ENCODE measurements around the gene SUGCT.
A peak's percentile ranks its signal among the peaks of the same experiment; 100 is the strongest.
"Not testable (repeated sequence)": the region's sequence is repeated elsewhere in the genome, so short reads cannot be mapped to it uniquely, and the experiment has no call there.

SUGCT gene

GRCh38 chr7:40586197-40586596 is 451.4 kb downstream of the SUGCT start:
- no peak for DNase-seq

- no peak for DNase-seq
Measured at GRCh38 chr7:40587419-40587818, 452.6 kb downstream of the SUGCT start.

DNA sequence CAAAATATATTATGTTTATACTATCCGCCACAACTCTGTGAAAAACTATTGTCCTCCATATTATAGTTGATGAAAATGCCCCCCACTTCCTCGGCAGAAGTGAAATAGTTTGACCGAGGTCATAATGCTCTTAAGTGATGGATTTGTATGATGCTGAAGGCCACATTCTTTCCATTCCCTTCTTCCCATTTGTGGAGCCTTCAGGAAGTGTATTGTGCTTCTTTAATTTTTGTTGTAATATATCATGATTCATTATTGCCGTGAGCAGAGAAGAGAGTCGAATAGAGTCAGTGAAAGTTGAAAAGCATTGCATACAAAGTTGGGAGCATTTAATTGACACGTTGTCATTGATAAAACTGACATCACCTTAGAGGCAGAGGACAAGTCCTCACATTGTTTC is 460.3 kb downstream of the SUGCT start:
- no peak for DNase-seq

DNA sequence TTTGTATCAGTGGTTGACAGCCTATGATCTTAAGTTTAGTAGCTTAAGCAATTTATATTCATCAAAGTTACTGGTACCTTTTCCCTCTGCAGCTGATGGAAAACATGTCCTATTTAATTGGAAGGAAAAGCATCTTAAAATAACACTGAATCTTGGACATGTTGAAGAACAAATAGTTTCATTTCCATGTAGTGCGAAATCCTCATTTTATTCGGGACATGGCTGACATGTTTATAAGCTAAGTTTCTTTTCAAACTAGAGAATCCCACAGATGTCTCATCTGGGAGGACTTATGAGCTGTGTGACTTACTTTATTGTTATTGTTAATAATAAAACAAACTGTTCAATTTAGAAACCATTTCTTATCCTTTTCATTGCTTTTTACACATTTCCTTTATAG is 461.0 kb downstream of the SUGCT start:
- no peak for DNase-seq

DNA sequence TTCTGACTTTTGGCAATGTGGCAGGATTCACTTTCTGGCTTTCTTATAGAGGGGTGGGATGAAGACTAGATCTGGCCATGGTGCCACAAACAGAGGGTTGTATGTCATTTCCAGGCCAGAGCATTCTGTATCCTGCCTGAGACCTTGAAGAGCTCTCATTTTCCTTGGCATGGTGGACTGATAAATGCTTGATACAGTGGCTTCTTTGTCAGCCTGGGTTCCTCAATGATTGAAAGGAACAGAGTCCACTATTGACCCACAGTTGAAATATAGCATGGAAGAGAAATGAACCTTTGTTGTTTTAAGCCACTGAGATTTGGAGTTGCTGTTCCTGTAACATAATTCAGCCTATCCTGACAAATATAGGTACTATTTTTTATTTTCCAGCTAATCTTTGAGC is 462.7 kb downstream of the SUGCT start:
- DNase-seq, result no peak

- no peak for DNase-seq
Measured at GRCh38 chr7:40598915-40599314, 464.1 kb downstream of the SUGCT start.

DNA sequence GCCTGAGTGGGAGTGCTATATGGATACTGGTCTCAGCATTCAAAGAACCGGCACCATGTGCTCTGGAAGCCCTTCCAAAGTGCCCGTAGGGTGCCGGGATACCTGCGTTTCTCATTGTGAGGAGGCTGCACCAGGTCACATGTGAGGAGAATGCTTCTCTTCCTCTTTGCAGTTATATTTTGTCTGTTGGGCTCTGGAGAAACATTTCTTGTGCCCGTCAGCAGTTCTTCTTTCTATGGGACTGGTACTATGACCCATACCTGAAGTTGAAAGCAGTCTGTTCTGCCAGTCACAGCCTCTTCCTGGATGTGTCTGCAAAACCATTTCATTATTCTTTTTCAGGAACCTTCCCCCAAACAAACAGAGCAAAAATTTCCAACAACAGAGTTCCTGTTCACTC is 465.0 kb downstream of the SUGCT start:
- DNase-seq, result no peak

GRCh38 chr7:40602351-40602750 is 467.5 kb downstream of the SUGCT start:
- not testable (repeated sequence) for DNase-seq

GRCh38 chr7:40604601-40605438 is 470.0 kb downstream of the SUGCT start:
- DNase-seq, result peak; percentile 6 to 7

DNA sequence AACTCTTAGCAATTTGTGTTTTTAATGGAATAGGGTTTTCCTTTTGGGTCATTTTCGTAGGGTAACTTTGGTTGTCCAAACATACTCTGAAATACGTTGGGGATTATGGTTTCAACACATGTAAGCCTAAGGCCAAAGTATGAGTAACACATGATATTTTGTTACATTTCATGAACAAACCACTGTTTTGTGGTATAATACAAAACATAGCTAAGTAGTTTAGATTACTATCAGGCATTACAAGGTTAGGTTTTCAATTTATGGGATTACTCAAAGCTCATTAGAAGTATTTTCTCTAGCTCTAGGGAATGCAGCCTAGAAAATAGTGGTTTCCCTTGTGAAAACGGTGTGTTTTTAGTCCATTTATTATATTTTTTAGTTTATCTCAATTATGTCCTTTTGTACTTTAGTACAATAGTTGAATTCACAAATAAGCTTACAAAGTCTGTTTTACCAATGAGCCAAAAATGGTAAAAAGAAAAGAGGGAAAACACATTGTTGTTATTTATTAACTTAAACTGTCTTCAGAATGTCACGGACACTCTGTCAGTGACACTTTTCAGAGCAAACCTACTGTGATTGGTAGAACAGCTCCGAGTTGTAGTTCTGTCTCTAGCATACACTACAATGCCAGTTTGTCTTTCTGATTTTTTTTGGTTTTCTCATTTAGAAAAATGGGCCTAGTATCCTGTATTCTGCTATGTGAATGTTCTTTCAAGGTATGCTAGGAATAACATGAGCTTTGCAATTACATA is 473.7 kb downstream of the SUGCT start:
- no peak for DNase-seq

GRCh38 chr7:40610461-40610860 is 475.7 kb downstream of the SUGCT start:
- no peak for DNase-seq

DNA sequence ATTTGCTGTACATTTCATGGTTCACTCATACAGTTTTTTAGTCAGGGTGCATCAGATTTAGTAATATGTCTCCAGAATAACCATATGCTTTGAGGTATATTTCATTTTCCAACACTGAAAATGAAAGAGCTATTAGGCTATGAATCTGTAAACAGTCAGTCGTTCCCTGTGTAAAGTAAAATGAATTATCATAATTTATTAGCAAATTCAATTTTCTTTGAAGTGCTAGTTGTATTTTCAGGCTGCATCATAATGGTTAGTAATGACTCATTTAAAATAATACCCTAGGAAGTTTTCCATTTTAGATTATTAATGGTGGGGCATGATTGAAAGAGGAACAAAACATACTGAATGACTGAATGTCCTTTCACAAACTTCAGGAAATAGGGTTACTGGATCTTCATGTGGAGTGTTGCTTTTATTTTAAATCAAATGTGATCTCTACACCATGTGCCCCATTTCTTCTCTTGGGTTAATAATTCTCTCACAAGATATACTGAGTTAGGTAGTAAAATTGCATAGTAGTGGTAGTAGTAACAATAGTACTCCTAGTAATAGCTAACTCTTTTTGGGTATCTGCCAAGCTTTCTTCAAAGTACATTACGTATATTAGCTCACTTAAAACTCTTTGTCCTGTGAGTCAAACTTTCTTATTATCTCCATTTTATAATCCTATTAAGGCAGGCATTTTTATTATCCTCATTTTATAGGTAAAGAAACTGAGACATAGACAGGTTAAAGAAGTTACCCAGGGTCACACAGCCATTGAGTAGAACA is 476.5 kb downstream of the SUGCT start:
- no peak for DNase-seq

DNA sequence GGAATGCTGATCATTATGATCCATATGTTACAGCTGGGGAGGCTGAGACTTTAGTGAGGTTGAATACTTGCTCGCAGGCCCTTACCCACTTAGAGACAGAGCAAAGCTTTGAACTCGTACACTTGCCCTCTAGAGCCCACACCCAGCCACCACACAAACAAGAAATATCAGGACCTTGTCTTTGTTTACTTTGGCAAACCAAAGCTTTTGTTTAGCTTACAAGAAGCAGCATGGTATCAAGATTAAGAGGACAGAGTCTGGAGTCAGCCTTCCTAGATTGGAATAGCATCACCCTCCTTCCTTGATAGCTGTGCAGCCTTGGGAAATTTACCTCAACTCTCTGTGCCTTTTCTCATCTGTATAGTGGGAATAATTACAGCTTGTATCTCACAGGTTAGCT is 477.5 kb downstream of the SUGCT start:
- no peak for DNase-seq

GRCh38 chr7:40619647-40620046 is 484.8 kb downstream of the SUGCT start:
- DNase-seq, result no peak

DNA sequence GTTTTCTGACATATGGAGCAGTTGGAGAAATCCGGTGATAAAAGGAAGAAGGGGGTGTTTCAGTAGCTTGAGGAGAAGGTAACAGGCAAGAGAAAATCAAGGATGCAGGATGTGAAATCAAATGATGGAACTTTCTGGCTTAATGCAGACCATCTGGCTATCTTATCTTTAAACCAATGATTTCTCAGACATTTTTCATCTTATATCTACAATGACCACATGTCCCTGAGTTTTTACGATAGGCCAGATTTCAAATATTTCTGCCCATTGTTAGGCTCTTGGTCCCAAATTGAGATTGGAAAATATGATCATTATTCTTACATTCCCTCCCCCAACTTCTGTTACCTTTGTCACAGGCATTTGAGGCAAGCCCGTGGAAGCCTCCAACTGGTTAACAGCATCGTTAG is 486.8 kb downstream of the SUGCT start:
- DNase-seq, result no peak

DNA sequence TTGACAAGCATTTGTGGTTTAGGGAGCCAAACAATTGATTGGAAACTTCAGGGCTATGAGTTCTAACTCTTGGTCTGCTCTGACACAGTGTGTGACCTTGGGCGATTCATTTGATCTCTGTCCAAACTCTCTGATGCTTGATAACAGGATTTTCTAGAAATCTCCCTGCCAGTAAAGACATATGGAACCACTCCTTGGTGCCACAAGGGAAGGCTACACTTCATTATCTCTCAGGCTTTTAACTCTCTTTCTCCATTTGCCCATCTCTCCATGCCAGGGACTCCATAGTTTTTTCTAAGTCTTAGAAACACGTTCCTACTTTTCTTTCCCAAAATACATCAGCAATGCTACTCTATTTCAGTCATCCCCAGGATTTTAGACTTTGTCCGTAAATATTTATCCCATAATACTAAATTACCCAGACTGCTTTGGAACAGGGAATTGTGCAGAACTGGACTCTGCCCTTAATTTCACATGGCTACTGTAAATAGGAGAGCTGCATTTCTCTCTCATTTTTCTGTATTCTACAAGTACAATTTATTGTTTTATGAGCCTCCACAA is 488.2 kb downstream of the SUGCT start:
- no peak for DNase-seq

GRCh38 chr7:40623863-40624262 is 489.1 kb downstream of the SUGCT start:
- no peak for DNase-seq

DNA sequence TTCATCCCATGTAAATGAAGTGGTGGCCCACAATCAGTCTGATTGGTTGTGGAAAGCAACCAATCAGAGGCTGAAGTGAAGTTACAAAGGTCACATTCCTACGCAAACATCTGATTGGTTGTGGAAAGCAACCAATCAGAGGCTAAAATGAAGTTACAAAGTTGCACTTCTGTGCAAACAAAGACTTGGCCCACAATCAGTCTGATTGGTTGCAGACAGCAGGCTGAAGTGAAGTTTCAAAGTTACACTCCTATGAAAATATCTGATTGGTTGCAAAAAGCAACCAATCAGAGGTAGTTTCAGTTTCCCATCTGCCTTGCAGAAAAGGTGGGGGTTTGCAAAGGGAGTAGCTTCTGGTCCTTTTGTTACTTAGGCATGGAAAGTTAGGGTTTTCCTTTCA is 492.6 kb downstream of the SUGCT start:
- not testable (repeated sequence) for DNase-seq

DNA sequence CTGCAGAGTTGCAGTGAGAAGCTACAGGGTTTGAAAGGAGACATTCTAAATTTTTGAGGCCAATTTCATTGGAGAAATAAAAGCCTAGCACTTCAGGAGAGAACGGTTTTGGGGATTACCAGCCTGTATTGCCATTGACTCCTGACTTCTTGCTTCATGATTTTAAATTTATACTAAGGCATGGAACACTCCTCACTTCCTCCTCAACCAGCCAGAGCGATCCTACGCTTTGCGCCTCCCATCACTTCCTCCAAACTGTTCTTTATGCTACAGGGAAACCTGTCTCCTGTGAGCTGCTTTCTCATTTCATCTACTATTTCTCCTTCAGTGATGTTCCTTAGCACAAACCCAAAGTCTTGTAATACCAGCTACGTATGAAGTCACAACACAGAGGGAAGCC is 495.1 kb downstream of the SUGCT start:
- DNase-seq, result no peak

DNA sequence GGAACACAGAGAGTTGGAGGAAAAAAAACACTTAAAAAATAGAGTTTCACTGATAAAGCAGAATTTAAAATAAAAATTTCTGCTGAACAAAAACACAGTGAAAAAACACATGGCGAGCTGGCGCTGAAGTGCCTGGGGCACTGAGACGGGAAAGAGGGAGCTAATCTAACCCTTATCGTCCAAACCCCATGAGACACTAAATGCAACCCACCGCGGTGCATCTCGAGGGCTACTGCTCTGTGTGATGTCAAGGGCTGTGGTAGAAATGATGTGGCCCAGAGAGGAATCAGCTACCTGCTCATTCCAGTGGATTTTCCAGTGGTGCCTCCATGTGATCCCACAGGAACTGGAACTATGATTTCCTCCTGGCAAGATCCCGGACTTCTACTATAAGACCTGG is 499.3 kb downstream of the SUGCT start:
- no peak for DNase-seq

DNA sequence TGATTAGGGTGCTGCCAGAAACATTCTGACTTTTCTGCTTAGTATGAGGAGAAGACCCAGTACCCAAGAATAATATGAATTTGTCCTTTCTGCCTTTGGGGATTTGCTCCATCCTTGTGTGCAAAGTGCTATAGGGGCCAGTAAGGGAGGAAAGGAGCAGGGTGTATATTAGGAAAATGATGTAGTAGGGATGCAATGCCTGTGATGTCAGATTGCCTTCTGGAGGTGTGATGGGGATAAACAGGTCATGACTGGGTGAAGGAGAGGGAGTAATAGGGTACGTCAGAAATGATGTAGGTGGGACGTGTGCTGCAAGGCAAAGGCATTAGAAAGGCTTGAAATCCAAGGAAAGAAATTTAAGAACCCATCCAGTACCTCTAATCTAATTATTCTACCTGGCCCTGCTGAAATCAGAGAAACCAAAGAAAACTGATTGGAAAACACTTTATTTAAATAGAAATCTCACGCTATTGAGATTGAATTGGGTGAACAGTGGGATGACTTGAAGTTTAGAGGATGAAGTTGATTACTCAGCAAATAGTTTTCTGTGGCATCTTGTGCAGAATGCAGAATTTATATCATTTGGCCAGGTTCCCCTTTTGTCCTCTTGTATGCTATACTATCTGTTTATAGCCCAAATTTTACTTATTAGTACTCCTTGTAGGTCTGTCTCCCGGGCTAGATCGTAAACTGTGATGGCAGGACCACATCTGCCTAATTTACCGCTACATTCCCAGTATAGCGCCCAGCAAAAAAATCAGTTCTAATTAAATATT is 503.9 kb downstream of the SUGCT start:
- DNase-seq, result no peak

DNA sequence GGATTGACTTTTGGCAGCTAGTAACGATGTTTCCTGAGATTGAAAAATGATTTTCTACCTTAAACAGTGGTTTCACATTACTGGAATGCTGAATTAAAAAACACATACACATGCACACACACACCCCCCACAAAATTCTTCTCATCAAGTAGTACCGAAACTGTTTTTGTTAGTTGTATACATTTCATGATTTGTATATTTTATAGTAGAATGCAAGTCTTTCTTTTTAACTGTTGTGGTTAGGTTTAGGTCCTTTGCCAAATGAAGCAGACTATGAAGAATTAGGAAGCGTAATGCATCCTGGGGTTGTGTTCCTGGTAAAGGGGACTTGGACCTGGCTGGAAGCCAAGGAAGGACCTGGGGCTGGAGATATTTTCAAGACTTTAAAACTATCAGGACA is 505.8 kb downstream of the SUGCT start:
- DNase-seq, result no peak
